H9 (cell line): Measurements from ENCODE around the gene BCAR3. TPM values are rescaled to one million over a fixed set of nuclear protein-coding genes. Genes with fewer than 3 reads are reported as not detected.

Experiments
- DNase-seq: peaks from one replicate; pipeline ENCODE4 v3.0.0-alpha.2; 2017
- H2AFZ ChIP-seq: one replicate; pipeline ENCODE4 v1.6.1; 2013; ENCODE audit warnings: mild to moderate bottlenecking, low read length, control low read depth, moderate library complexity
- H2AK5ac ChIP-seq: 2 replicates; pipeline ENCODE4 v1.6.1; 2013; ENCODE audit warnings: low read length, control low read depth, mixed read lengths; ENCODE audit not compliant: insufficient read length
- H2BK120ac ChIP-seq: one replicate; pipeline ENCODE4 v1.6.1; 2013; ENCODE audit warnings: low read depth, mild to moderate bottlenecking, low read length, control low read depth, inconsistent platforms; ENCODE audit not compliant: poor library complexity, severe bottlenecking
- H2BK12ac ChIP-seq: 2 replicates; pipeline ENCODE4 v1.6.1; 2013; ENCODE audit warnings: low read length, control low read depth, mixed read lengths, low read depth; ENCODE audit not compliant: insufficient read length
- H2BK15ac ChIP-seq: 2 replicates; pipeline ENCODE4 v1.6.1; 2013; ENCODE audit warnings: low read depth, low read length, control low read depth
- H2BK20ac ChIP-seq: one replicate; pipeline ENCODE4 v1.6.1; 2013; ENCODE audit warnings: low read depth, mild to moderate bottlenecking, low read length, control low read depth, inconsistent platforms; ENCODE audit not compliant: poor library complexity, severe bottlenecking
- H2BK5ac ChIP-seq: 2 replicates; pipeline ENCODE4 v1.6.1; 2013; ENCODE audit warnings: low read length, control low read depth, mixed read lengths; ENCODE audit not compliant: insufficient read length
- H3K14ac ChIP-seq: 2 replicates; pipeline ENCODE4 v1.6.1; 2013; ENCODE audit warnings: low read length, control low read depth; ENCODE audit not compliant: insufficient read depth
- H3K18ac ChIP-seq: 2 replicates; pipeline ENCODE4 v1.6.1; 2013; ENCODE audit warnings: low read depth, mild to moderate bottlenecking, mixed read lengths, low read length, control low read depth; ENCODE audit not compliant: insufficient read length
- H3K23ac ChIP-seq: 2 replicates; pipeline ENCODE4 v1.6.1; 2013; ENCODE audit warnings: low read length, control low read depth, mixed read lengths, low read depth; ENCODE audit not compliant: insufficient read length
- H3K23me2 ChIP-seq: 2 replicates; pipeline ENCODE4 v1.6.1; 2013; ENCODE audit warnings: low read depth, mild to moderate bottlenecking, mixed read lengths, low read length, control low read depth; ENCODE audit not compliant: insufficient read length, poor library complexity, severe bottlenecking
- H3K27ac ChIP-seq: 2 replicates; pipeline ENCODE4 v1.5.1; 2013; ENCODE audit warnings: low read length, control low read depth, mixed read lengths, low read depth; ENCODE audit not compliant: insufficient read length
- H3K27me3 ChIP-seq: 2 replicates; pipeline ENCODE4 v1.6.1; 2013; ENCODE audit warnings: low read length, control low read depth, inconsistent platforms; ENCODE audit not compliant: insufficient read depth
- H3K4ac ChIP-seq: 2 replicates; pipeline ENCODE4 v1.6.1; 2013; ENCODE audit warnings: low read depth, mild to moderate bottlenecking, control low read depth, inconsistent platforms, low read length, moderate library complexity
- H3K4me1 ChIP-seq: 2 replicates; pipeline ENCODE4 v1.6.1; 2013; ENCODE audit warnings: low read length, control low read depth, inconsistent platforms; ENCODE audit not compliant: insufficient read depth
- H3K4me2 ChIP-seq: 2 replicates; pipeline ENCODE4 v1.6.1; 2013; ENCODE audit warnings: low read length, control low read depth, mixed read lengths; ENCODE audit not compliant: insufficient read length, insufficient read depth
- H3K56ac ChIP-seq: 2 replicates; pipeline ENCODE4 v1.6.1; 2013; ENCODE audit warnings: low read depth, mild to moderate bottlenecking, mixed read lengths, low read length, control low read depth; ENCODE audit not compliant: insufficient read length
- H3K79me1 ChIP-seq: 2 replicates; pipeline ENCODE4 v1.6.1; 2013; ENCODE audit warnings: low read depth, mild to moderate bottlenecking, moderate library complexity, low read length, control low read depth, inconsistent platforms; ENCODE audit not compliant: insufficient read depth, poor library complexity, severe bottlenecking
- H3K79me2 ChIP-seq: 2 replicates; pipeline ENCODE4 v1.6.1; 2013; ENCODE audit warnings: low read length, control low read depth, inconsistent platforms; ENCODE audit not compliant: insufficient read depth
- H3K9ac ChIP-seq: 2 replicates; pipeline ENCODE4 v1.6.1; 2013; ENCODE audit warnings: low read length, control low read depth, mixed read lengths; ENCODE audit not compliant: insufficient read length; ENCODE audit errors: extremely low read depth
- H3K9me3 ChIP-seq: one replicate; pipeline ENCODE4 v1.6.1; 2013; ENCODE audit warnings: low read depth, low read length, inconsistent platforms; ENCODE audit not compliant: control insufficient read depth
- H3T11ph ChIP-seq: one replicate; pipeline ENCODE4 v1.6.1; 2013; ENCODE audit warnings: mild to moderate bottlenecking, low read length, control low read depth, inconsistent platforms
- H4K20me1 ChIP-seq: one replicate; pipeline ENCODE4 v1.6.1; 2013; ENCODE audit not compliant: control insufficient read depth, insufficient read length, insufficient read depth
- H4K5ac ChIP-seq: 2 replicates; pipeline ENCODE4 v1.6.1; 2013; ENCODE audit warnings: low read depth, mild to moderate bottlenecking, mixed read lengths, low read length, control low read depth; ENCODE audit not compliant: insufficient read length
- H4K8ac ChIP-seq: replicated peaks from 2 replicates; pipeline ENCODE4 v1.6.1; 2013; ENCODE audit warnings: low read length, control low read depth, mixed read lengths, low read depth; ENCODE audit not compliant: insufficient read length
- H4K91ac ChIP-seq: 2 replicates; pipeline ENCODE4 v1.6.1; 2013; ENCODE audit warnings: low read depth, mild to moderate bottlenecking, moderate library complexity, mixed read lengths, low read length, control low read depth; ENCODE audit not compliant: insufficient read length
- H3K27ac Mint-ChIP-seq, 3 experiments: 2 replicates in 2 of 3; 3 replicates in 1 of 3; pipeline ENCODE4 v1.8.0; 2020 to 2021; ENCODE audit warnings: mixed read lengths in 3 of 3, mild to moderate bottlenecking in 1 of 3, moderate library complexity in 1 of 3
- H3K27me3 Mint-ChIP-seq: 2 replicates; pipeline ENCODE4 v1.8.0; 2021; ENCODE audit warnings: low read depth, mild to moderate bottlenecking, moderate library complexity, mixed read lengths
- H3K36me3 Mint-ChIP-seq, 3 experiments: 2 replicates in 2 of 3; 3 replicates in 1 of 3; pipeline ENCODE4 v1.8.0; 2020 to 2021; ENCODE audit warnings: low read depth in 3 of 3, mixed read lengths in 3 of 3; ENCODE audit not compliant: insufficient read depth in 1 of 3
- H3K4me1 Mint-ChIP-seq, 2 experiments: 2 replicates each; pipeline ENCODE4 v1.8.0; 2020; ENCODE audit warnings: mixed read lengths in 2 of 2
- H3K4me3 Mint-ChIP-seq, 2 experiments: 2 replicates in 1 of 2; 3 replicates in 1 of 2; pipeline ENCODE4 v1.8.0; 2020 to 2021; ENCODE audit warnings: mild to moderate bottlenecking in 2 of 2, mixed read lengths in 2 of 2, moderate library complexity in 1 of 2
- H3K9me3 Mint-ChIP-seq, 2 experiments: 2 replicates in 1 of 2; 3 replicates in 1 of 2; pipeline ENCODE4 v1.8.0; 2020; ENCODE audit warnings: mild to moderate bottlenecking in 2 of 2, mixed read lengths in 2 of 2, moderate library complexity in 1 of 2
- WGBS: extraction: QIAGEN DNeasy Blood & Tissue Kit; methylation state at CpG from one replicate; pipeline ENCODE4 v1.1.7; 2013; ENCODE audit warnings: missing lambda C conversion rate, low lambda C conversion rate, mixed read lengths; ENCODE audit not compliant: insufficient read length; ENCODE audit errors: extremely low coverage; 5-methylcytosine and 5-hydroxymethylcytosine counted together
- total RNA-seq: library from RNA; stranded (reverse); gene quantifications from 2 replicates; pipeline ENCODE4 v1.2.1, GENCODE V29; 2021
- TF ChIP-seq, protein P1 (sequence below): fragments of 200-600 bp; sonication (generic); conservative IDR thresholded peaks from 3 replicates; pipeline ENCODE4 v1.8.0; 2021; ENCODE audit warnings: antibody characterized with exemption, mild to moderate bottlenecking

BCAR3 gene
- total RNA-seq, 1 experiment from 2014 or later, result 4.9 TPM

DNA sequence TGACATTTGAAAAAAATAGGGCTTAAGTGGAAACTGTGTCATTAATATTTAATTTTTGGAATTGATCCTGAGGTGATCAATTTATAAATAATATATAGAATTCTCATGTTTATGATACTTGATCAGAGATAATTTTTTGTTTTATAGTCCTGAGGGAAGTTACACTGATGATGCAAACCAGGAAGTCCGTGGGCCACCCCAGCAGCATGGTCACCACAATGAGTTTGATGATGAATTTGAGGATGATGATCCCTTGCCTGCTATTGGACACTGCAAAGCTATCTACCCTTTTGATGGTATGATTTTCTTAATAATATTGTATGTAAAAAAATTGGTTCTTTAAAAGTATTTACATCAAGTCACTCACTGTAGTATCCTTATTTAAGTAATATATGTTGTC lies 132.5 kb downstream of the BCAR3 start:
- H2BK20ac ChIP-seq, result no peak overlapping the region
- no peak overlapping the region for H2BK15ac ChIP-seq
- no peak for DNase-seq
- no peaks in the 10 kb centered on the region for H3K9me3 ChIP-seq
- peaks cover 4% of the 10 kb centered on the region; the same call in 1 of the 2 replicates for H3K4me1 ChIP-seq
- H3K4me1 Mint-ChIP-seq, result peaks cover 31 to 41% of the 10 kb centered on the region in 2 experiments
- H3K4ac ChIP-seq, result no peak overlapping the region
- no peaks in the 10 kb centered on the region; the same call in 1 of the 2 replicates for H3K27me3 Mint-ChIP-seq
- H4K20me1 ChIP-seq, result no peaks in the 10 kb centered on the region
- no peak overlapping the region for H2AFZ ChIP-seq
- H2BK120ac ChIP-seq, result no peak overlapping the region
- H3K9me3 Mint-ChIP-seq, result no peaks in the 10 kb centered on the region
- no peak overlapping the region for H3K23ac ChIP-seq
- TF ChIP-seq, protein P1, sequence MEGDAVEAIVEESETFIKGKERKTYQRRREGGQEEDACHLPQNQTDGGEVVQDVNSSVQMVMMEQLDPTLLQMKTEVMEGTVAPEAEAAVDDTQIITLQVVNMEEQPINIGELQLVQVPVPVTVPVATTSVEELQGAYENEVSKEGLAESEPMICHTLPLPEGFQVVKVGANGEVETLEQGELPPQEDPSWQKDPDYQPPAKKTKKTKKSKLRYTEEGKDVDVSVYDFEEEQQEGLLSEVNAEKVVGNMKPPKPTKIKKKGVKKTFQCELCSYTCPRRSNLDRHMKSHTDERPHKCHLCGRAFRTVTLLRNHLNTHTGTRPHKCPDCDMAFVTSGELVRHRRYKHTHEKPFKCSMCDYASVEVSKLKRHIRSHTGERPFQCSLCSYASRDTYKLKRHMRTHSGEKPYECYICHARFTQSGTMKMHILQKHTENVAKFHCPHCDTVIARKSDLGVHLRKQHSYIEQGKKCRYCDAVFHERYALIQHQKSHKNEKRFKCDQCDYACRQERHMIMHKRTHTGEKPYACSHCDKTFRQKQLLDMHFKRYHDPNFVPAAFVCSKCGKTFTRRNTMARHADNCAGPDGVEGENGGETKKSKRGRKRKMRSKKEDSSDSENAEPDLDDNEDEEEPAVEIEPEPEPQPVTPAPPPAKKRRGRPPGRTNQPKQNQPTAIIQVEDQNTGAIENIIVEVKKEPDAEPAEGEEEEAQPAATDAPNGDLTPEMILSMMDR, result no peak
- no peak overlapping the region for H3K9ac ChIP-seq
- no peak overlapping the region for H4K8ac ChIP-seq
- no peak overlapping the region for H3K14ac ChIP-seq
- H4K91ac ChIP-seq, result no peak overlapping the region
- no peaks in the 10 kb centered on the region for H3K79me1 ChIP-seq
- no peak overlapping the region for H2AK5ac ChIP-seq
- no peak overlapping the region for H2BK12ac ChIP-seq
- no peak overlapping the region for H3K27ac ChIP-seq
- no peaks in the 10 kb centered on the region for H3K79me2 ChIP-seq
- no CpG with 5 or more reads among the region's 1 CpG for WGBS
- no peak overlapping the region for H3K27ac Mint-ChIP-seq
- no peak overlapping the region for H3T11ph ChIP-seq
- H3K56ac ChIP-seq, result no peak overlapping the region
- no peak overlapping the region for H3K4me2 ChIP-seq
- no peak overlapping the region for H4K5ac ChIP-seq
- H3K23me2 ChIP-seq, result no peaks in the 10 kb centered on the region
- H3K27me3 ChIP-seq, result no peaks in the 10 kb centered on the region
- H2BK5ac ChIP-seq, result no peak overlapping the region
- no peak overlapping the region for H3K18ac ChIP-seq
- peaks cover 15 to 78% (median 59%) of the 10 kb centered on the region in 3 experiments for H3K36me3 Mint-ChIP-seq
- no peak overlapping the region for H3K4me3 Mint-ChIP-seq
